ENCODE results near the gene RUSC1. TPM values are rescaled to one million over a fixed set of nuclear protein-coding genes. Genes with fewer than 3 reads are reported as not detected.

RUSC1 gene
- total RNA-seq, 1 experiment from 2014 or later: 68.8 TPM

GRCh38 chr1:155339515-155340097, 18.9 kb downstream of the RUSC1 start:
- POLR2A ChIA-PET: no interaction called here
- H3K36me3 Mint-ChIP-seq: peaks cover 55% of the 10 kb centered on the region

GRCh38 chr1:155342842-155343241, 22.1 kb downstream of the RUSC1 start:
- CTCF ChIA-PET: interaction anchor here (0.6 to 0.7 kb wide), 2 partner anchors 10 to 107 kb away, joined by 3 to 4 read pairs; no protein-coding TSS in a partner anchor
- H3K27me3 Mint-ChIP-seq (ENCODE audit: low read depth): no peaks in the 10 kb centered on the region

More at GRCh38 chr1:155339515-155340097, 18.9 kb downstream of the RUSC1 start:
- DNase-seq (ENCODE audit: low spot score): no peak
- Mint-ChIP-seq H3K4me3 (no peak overlapping the region), H3K27ac (no peak overlapping the region), H3K4me1 (no peaks in the 10 kb centered on the region), H3K27me3 (ENCODE audit: low read depth) (no peaks in the 10 kb centered on the region), H3K9me3 (no peaks in the 10 kb centered on the region)
- CTCF ChIA-PET: interaction anchor here (1.3 kb wide), 1 partner anchor 16 kb away, joined by 4 read pairs; no protein-coding TSS in a partner anchor
- TF ChIP-seq USF2 (CRISPR knock-in tag; IDR thresholded peaks at IDR 0.05): no peak
- no peak for TF ChIP-seq ZSCAN18 (CRISPR knock-in tag; IDR thresholded peaks at IDR 0.05)
- TF ChIP-seq TP53 (CRISPR knock-in tag; IDR thresholded peaks at IDR 0.05): no peak
- TF ChIP-seq ZNF232 (CRISPR knock-in tag; IDR thresholded peaks at IDR 0.05): no peak
- no peak for TF ChIP-seq ZBTB21 (CRISPR knock-in tag; IDR thresholded peaks at IDR 0.05; ENCODE audit: borderline replicate concordance)
- no peak for TF ChIP-seq ZNF317 (CRISPR knock-in tag; IDR thresholded peaks at IDR 0.05; ENCODE audit: borderline replicate concordance, low read depth)
- TF ChIP-seq TEAD1 (CRISPR knock-in tag; IDR thresholded peaks at IDR 0.05): no peak
- TF ChIP-seq SP1 (CRISPR knock-in tag; conservative IDR thresholded peaks at IDR 0.05): no peak
- no peak for TF ChIP-seq MYBL2 (CRISPR knock-in tag; IDR thresholded peaks at IDR 0.05)
- TF ChIP-seq ARID4B (CRISPR knock-in tag; IDR thresholded peaks at IDR 0.05; ENCODE audit: borderline replicate concordance): no peak
- no peak for TF ChIP-seq KAT7 (CRISPR knock-in tag; IDR thresholded peaks at IDR 0.05; ENCODE audit: borderline replicate concordance)
- TF ChIP-seq GRHL2 (CRISPR knock-in tag; IDR thresholded peaks at IDR 0.05; ENCODE audit: insufficient replicate concordance, severe bottlenecking): no peak
- TF ChIP-seq ZNF416 (CRISPR knock-in tag; IDR thresholded peaks at IDR 0.05): no peak
- no peak for ATAC-seq

More at GRCh38 chr1:155342842-155343241, 22.1 kb downstream of the RUSC1 start:
- H3K9me3 Mint-ChIP-seq: no peaks in the 10 kb centered on the region
- POLR2A ChIA-PET: no interaction called here
- H3K4me3 Mint-ChIP-seq: no peak overlapping the region
- H3K4me1 Mint-ChIP-seq: no peaks in the 10 kb centered on the region
- TF ChIP-seq GABPB1 (CRISPR knock-in tag; IDR thresholded peaks at IDR 0.05) (no peak), NFATC4 (CRISPR knock-in tag; IDR thresholded peaks at IDR 0.05) (no peak), USF2 (CRISPR knock-in tag; IDR thresholded peaks at IDR 0.05) (no peak)
- TF ChIP-seq, protein P1, sequence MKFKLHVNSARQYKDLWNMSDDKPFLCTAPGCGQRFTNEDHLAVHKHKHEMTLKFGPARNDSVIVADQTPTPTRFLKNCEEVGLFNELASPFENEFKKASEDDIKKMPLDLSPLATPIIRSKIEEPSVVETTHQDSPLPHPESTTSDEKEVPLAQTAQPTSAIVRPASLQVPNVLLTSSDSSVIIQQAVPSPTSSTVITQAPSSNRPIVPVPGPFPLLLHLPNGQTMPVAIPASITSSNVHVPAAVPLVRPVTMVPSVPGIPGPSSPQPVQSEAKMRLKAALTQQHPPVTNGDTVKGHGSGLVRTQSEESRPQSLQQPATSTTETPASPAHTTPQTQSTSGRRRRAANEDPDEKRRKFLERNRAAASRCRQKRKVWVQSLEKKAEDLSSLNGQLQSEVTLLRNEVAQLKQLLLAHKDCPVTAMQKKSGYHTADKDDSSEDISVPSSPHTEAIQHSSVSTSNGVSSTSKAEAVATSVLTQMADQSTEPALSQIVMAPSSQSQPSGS (CRISPR knock-in tag; IDR thresholded peaks at IDR 0.05; ENCODE audit: borderline replicate concordance, low read depth): no peak
- ATAC-seq: no peak
- no peak for DNase-seq (ENCODE audit: low spot score)
- peaks cover 63% of the 10 kb centered on the region for H3K36me3 Mint-ChIP-seq
- H3K27ac Mint-ChIP-seq: no peak overlapping the region

All from WTC11 (cell line).